Activated CD4-positive, alpha-beta T cell treated with anti-CD3 and anti-CD28 coated beads, Interleukin-2, amount 50 U/mL, for 4 hours (primary cell): ENCODE measurements around the gene LUC7L2.
"Not testable (repeated sequence)": the region's sequence is repeated elsewhere in the genome, so short reads cannot be mapped to it uniquely, and the experiment has no call there.

Source experiments
- DNase-seq, 2 experiments: peaks; one replicate each; pipeline ENCODE4 v3.0.0-alpha.2; 2020

The LUC7L2 gene

DNA sequence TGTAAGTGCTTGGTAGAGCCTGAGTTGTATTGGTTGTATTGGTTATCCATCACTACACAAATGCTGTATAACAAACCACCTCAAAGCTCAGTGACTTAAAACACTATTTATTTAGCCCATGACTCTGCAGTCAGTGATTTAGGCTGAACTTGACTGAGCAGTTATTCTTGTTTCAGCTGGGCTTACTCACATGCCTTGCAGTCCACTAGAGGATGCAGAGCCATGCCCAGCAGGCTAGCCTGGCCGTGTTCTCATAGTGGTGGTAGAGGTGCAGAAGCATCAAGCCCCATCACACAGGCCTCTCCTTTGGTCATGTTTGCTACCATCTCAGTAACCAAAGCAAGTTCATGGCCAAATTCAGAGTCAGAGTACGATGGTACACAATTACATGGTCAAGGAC, 43.9 kb downstream of the LUC7L2 start:
- no peak for DNase-seq

DNA sequence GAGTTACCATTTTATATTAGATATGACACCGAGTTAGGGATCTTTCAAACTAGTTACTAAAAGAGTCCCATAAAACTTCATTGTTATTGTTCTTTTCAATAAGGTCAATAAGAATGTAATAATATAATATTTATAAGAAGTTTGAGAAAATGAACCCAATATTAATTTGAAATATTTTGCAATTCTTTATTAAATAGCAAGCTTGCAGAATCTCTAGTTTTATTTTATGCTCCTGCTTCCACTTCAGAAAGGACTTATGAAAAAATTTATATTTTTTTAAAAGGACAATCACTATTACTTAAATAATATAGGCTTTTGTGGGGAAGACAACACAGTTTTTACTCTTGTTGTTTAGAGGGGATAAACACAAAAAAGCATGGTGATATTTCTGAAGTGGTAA, 47.9 kb downstream of the LUC7L2 start:
- no peak for DNase-seq

DNA sequence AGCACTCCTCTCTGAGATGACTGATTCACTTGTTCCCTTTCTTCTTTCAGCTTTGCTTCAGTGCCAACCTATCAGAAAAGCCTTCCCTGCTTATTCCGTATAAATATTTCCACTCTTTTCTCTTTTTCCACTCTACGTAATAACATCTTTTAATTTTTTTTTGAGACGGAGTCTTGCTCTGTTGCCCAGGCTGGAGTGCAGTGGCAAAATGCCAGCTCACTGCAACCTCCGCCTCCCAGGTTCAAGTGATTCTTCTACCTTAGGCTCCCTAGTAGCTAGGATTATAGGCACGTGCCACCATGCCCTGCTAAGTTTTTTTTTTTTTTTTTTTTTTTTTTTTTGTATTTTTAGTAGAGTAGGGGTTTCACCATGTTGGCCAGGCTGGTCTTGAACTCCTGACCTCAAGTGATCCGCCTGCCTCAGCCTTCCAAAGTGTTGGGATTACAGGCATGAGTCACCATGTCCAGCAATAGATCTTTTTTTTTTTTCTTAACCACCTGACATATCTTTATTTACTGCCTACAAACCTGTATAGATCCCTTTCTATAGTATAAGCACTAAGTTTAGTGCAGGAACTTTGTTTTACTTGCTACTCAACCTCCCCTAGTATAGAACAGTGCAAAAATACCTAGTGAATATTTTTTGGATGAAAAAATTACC, 55.2 kb downstream of the LUC7L2 start:
- DNase-seq: not testable (repeated sequence)

GRCh38 chr7:139416405-139416804, 56.7 kb downstream of the LUC7L2 start:
- no peak for DNase-seq

DNA sequence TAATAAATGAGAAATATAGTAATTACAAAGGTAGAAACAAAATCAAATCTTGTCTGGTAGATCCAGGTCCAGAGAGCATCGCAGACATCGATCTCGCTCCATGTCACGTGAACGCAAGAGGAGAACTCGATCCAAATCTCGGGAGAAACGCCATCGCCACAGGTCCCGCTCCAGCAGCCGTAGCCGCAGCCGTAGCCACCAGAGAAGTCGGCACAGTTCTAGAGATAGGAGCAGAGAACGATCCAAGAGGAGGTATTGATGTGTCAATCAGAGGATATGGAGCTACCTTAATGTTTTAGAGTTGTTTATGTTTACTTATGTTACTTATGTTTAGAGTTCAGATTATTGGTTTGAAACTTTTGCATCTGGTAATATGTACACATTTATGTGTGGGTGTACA, 57.8 kb downstream of the LUC7L2 start:
- no peak for DNase-seq

DNA sequence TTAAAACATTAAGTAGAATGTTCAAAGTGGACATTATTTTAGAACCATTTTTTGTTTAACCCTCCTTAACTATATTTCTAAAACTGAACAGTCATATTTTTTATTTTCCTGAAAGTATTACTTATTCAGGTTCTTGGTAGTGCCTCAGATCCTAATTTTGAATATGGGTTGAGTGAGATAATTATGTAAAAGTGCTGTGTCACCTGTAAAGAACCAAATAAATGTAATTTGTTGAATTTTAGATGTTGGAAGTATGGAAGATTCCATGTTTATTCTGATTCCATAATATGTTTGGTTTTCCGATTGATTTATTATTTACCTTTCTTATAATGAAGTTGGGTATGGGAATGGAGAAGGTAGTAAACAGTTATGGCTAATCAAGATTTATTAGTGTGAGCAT, 61.4 kb downstream of the LUC7L2 start:
- no peak for DNase-seq

GRCh38 chr7:139422126-139422525, 62.4 kb downstream of the LUC7L2 start:
- DNase-seq: no peak

- no peak for DNase-seq
Measured at GRCh38 chr7:139423091-139423490, 63.4 kb downstream of the LUC7L2 start.

GRCh38 chr7:139424004-139424403, 64.3 kb downstream of the LUC7L2 start:
- DNase-seq: no peak

GRCh38 chr7:139425701-139426100, 66.0 kb downstream of the LUC7L2 start:
- not testable (repeated sequence) for DNase-seq

GRCh38 chr7:139426258-139427028, 66.7 kb downstream of the LUC7L2 start:
- DNase-seq: no peak

DNA sequence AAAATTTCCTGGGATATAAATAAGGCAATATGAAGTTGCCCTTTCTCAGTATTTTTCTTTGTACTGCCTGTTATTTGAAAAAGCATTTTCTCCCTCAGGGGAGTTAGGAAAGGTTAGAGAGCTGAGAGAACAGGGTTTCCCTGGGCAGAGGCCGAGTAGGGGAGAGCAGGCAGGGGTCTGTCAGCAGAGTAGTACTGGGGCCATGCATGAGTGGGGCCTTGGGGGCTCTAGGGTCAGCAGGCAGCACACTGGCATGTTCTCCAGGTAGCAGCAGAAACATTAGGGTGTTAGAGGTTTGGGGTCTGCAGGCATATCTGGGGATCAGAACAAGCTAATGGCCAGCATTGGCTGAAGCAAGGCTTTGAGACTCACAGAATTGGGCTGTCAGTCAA, 67.3 kb downstream of the LUC7L2 start:
- no peak for DNase-seq

- DNase-seq: no peak
Measured at GRCh38 chr7:139427788-139428187, 68.1 kb downstream of the LUC7L2 start.

DNA sequence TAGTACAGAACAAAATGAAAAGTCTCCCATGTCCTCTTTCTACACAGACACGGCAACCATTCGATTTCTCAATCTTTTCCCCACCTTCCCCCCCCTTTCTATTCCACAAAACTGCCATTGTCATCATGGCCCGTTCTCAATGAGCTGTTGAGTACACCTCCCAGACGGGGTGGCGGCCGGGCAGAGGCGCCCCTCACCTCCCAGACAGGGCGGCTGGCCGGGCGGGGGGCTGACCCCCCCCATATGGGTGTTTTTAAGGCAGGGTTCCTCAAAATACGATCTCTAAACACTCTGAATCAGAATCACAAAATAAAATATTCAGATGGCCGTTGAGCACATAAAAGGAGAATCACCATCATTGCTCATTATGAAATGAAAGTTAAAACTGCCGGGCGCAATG, 70.0 kb downstream of the LUC7L2 start:
- DNase-seq: not testable (repeated sequence)

GRCh38 chr7:139430443-139430842, 70.7 kb downstream of the LUC7L2 start:
- no peak for DNase-seq

DNA sequence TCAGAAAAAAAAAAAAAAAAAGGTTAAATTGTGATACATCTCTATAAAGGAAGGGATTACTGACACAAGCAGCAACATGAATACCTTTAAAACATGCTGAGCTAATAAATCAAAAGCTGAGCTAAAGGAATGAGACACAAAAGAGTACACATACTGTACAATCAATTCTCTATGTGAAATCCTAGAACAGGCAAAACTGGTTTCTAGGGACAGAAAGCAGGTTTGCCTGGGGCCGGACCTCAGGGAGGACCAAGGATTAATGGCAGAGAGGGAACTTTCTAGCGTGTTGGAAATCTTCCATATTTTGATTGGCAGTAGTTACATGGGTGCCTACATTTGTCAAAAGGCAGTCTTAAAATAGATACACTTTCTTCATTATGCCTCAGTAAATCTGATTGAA, 71.3 kb downstream of the LUC7L2 start:
- no peak for DNase-seq

- DNase-seq: no peak
Measured at GRCh38 chr7:139431459-139431858, 71.8 kb downstream of the LUC7L2 start.

GRCh38 chr7:139436806-139437205, 77.1 kb downstream of the LUC7L2 start:
- DNase-seq: no peak

GRCh38 chr7:139439375-139439774, 79.7 kb downstream of the LUC7L2 start:
- DNase-seq: no peak

- DNase-seq: no peak
Measured at GRCh38 chr7:139441961-139442360, 82.3 kb downstream of the LUC7L2 start.

GRCh38 chr7:139446051-139446890, 86.6 kb downstream of the LUC7L2 start:
- DNase-seq: no peak

DNA sequence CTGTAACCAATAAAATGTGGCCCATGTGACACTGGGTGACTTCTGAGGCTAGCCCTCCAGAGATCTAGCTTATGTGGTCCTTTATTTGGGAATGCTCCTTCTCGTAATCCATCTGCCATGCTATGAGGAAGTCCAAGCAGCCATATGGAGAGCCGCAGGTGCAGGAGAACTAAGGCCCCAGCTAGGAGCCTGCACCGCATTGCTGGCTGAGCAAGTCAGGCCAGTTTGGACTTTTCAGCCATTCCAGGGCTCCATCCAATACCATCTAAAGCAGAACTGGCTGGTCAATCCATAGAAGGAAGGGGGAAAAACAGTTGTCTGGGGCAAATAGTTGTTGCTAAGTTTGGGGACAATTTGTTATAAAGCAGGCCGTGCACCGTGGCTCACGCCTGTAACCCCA, 91.2 kb downstream of the LUC7L2 start:
- DNase-seq: no peak

DNA sequence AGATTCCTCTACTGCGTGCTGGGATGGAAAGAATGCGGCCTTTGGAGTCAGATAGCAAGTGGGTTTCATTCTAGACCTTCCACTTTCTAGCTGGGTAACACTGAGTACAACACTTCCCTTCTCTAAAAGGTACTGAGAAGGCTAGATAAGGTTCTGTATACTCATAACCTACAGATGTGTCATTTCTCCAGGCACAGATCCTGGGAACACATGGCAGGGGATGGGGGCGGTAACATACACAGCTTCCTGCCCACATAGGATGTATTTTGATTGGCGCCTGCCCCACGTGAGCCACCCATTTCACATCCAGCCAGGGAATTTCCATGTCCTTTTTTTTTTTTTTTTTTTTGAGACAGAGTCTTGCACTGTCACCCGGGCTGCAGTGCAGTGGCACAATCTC, 91.9 kb downstream of the LUC7L2 start:
- DNase-seq: no peak
